ENCODE data around the gene PDZD2.

GRCh38 chr5:31918739-31919138 is 279.8 kb downstream of the PDZD2 start:
- TF ChIP-seq CTCF (IDR thresholded peaks at IDR 0.05) (no peak), POLR2A (IDR thresholded peaks at IDR 0.05) (no peak)

All from testis (tissue), 2 donors.